Measurements from ENCODE around the gene DLG5. TPM values are rescaled to one million over a fixed set of nuclear protein-coding genes. Genes with fewer than 3 reads are reported as not detected.

DLG5 gene
- total and polyA plus RNA-seq, 2 donors (not counting 1 experiment from before 2014, with no cell fraction given) = 0.51 to 0.54 TPM

GRCh38 chr10:77925795-77926565 is 575 bp downstream of the DLG5 start:
- Histone ChIP-seq H3K9ac (ENCODE audit: low read length) (peak overlapping the region; percentile 15), H3K79me2 (ENCODE audit: control insufficient read depth, insufficient read depth, low read length) (no peaks in the 10 kb centered on the region), H3K9me3 (ENCODE audit: control extremely low read depth in 1 of 3, control insufficient read depth in 2 of 3, insufficient read depth in 1 of 3, low read length in 2 of 3) (no peaks in the 10 kb centered on the region), H2AFZ (ENCODE audit: insufficient read depth, low read depth, low read length, poor library complexity, severe bottlenecking) (peak overlapping the region; percentile 60), H4K20me1 (ENCODE audit: control insufficient read depth, insufficient read depth, low read length, poor library complexity, severe bottlenecking) (no peaks in the 10 kb centered on the region), H3K27ac (ENCODE audit: low read length in 2 of 2) (no peak overlapping the region), H3K27me3 (replicated peaks in 1 of 4; ENCODE audit: control extremely low read depth in 1 of 4, control insufficient read depth in 3 of 4, insufficient read depth in 4 of 4, low read length in 3 of 4) (peaks cover 0 to 31% (median 17%) of the 10 kb centered on the region in 4 experiments), H3K4me2 (replicated peaks; ENCODE audit: low read depth, low read length, poor library complexity, severe bottlenecking) (peak overlapping the region; percentile 74), H3K4me3 (ENCODE audit: control extremely low read depth in 1 of 5, extremely low read depth in 1 of 5, insufficient read depth in 1 of 5, low read depth in 2 of 5, low read length in 4 of 5) (peak overlapping the region in 4 of 5 experiments; percentile 8 to 36 (median 20)), H3K36me3 (replicated peaks in 1 of 2; ENCODE audit: control extremely low read depth in 1 of 2, control insufficient read depth in 1 of 2, extremely low read depth in 1 of 2, insufficient read depth in 2 of 2, low read length in 1 of 2) (no peaks in the 10 kb centered on the region), H3K4me1 (ENCODE audit: control insufficient read depth in 2 of 2, insufficient read depth in 2 of 2, low read length in 2 of 2) (peaks cover 10 to 14% of the 10 kb centered on the region in 2 donors)
- ChIA-PET POLR2A (no interaction called here), CTCF (no interaction called here)
- no peak for ATAC-seq (ENCODE audit: low read depth)
- Mint-ChIP-seq H3K4me3 (peak overlapping the region; percentile 74), H3K27ac (no peak overlapping the region), H3K9me3 (ENCODE audit: insufficient read depth) (no peaks in the 10 kb centered on the region), H3K27me3 (peaks cover 42% of the 10 kb centered on the region), H3K4me1 (peaks cover 12% of the 10 kb centered on the region)
- peak; percentile 21 for DNase-seq
- TF ChIP-seq EZH2 (IDR thresholded peaks at IDR 0.05; ENCODE audit: borderline replicate concordance, insufficient read depth, low read depth, low read length, poor library complexity, severe bottlenecking) = no peak
- no peak for TF ChIP-seq CTCF (IDR thresholded peaks at IDR 0.05)
- 2% methylated on average over 73 of the region's 73 CpGs for WGBS (ENCODE audit: insufficient coverage)
- intact Hi-C loops (cut with micrococcal nuclease) = no loop called here

- Mint-ChIP-seq H3K27ac (no peak overlapping the region), H3K4me3 (peak overlapping the region; percentile 74), H3K9me3 (ENCODE audit: insufficient read depth) (no peaks in the 10 kb centered on the region), H3K4me1 (peaks cover 12% of the 10 kb centered on the region), H3K27me3 (peaks cover 46% of the 10 kb centered on the region)
- peaks cover 10 to 14% of the 10 kb centered on the region in 2 donors for H3K4me1 ChIP-seq (ENCODE audit: control insufficient read depth in 2 of 2, insufficient read depth in 2 of 2, low read length in 2 of 2)
- H3K4me3 ChIP-seq (ENCODE audit: control extremely low read depth in 1 of 5, extremely low read depth in 1 of 5, insufficient read depth in 1 of 5, low read depth in 2 of 5, low read length in 4 of 5) = no peak overlapping the region
- H3K79me2 ChIP-seq (ENCODE audit: control insufficient read depth, insufficient read depth, low read length) = no peaks in the 10 kb centered on the region
- no peak overlapping the region for H2AFZ ChIP-seq (ENCODE audit: insufficient read depth, low read depth, low read length, poor library complexity, severe bottlenecking)
- peaks cover 0 to 31% (median 17%) of the 10 kb centered on the region in 4 experiments for H3K27me3 ChIP-seq (replicated peaks in 1 of 4; ENCODE audit: control extremely low read depth in 1 of 4, control insufficient read depth in 3 of 4, insufficient read depth in 4 of 4, low read length in 3 of 4)
- H3K36me3 ChIP-seq (replicated peaks in 1 of 2; ENCODE audit: control extremely low read depth in 1 of 2, control insufficient read depth in 1 of 2, extremely low read depth in 1 of 2, insufficient read depth in 2 of 2, low read length in 1 of 2) = no peaks in the 10 kb centered on the region
- no peak for DNase-seq
- TF ChIP-seq CTCF (IDR thresholded peaks at IDR 0.05) (no peak), EZH2 (IDR thresholded peaks at IDR 0.05; ENCODE audit: borderline replicate concordance, insufficient read depth, low read depth, low read length, poor library complexity, severe bottlenecking) (no peak)
- no peaks in the 10 kb centered on the region for H4K20me1 ChIP-seq (ENCODE audit: control insufficient read depth, insufficient read depth, low read length, poor library complexity, severe bottlenecking)
- intact Hi-C loops (cut with micrococcal nuclease) = no loop called here
- ChIA-PET CTCF (no interaction called here), POLR2A (no interaction called here)
- ATAC-seq (ENCODE audit: low read depth) = no peak
- H3K27ac ChIP-seq (ENCODE audit: low read length in 2 of 2) = no peak overlapping the region
- 37% methylated on average over 7 of the region's 7 CpGs for WGBS (ENCODE audit: insufficient coverage)
- no peaks in the 10 kb centered on the region for H3K9me3 ChIP-seq (ENCODE audit: control extremely low read depth in 1 of 3, control insufficient read depth in 2 of 3, insufficient read depth in 1 of 3, low read length in 2 of 3)
- peak overlapping the region; percentile 74 for H3K4me2 ChIP-seq (replicated peaks; ENCODE audit: low read depth, low read length, poor library complexity, severe bottlenecking)
- peak overlapping the region; percentile 15 for H3K9ac ChIP-seq (ENCODE audit: low read length)
Measured at GRCh38 chr10:77925410-77925794, 1.2 kb downstream of the DLG5 start.
